Coronary artery (tissue), 2 donors: ENCODE results near the gene XPNPEP2.

Source experiments
- DNase-seq: peaks from one replicate; pipeline ENCODE4 v3.0.0-alpha.2; 2017; ENCODE audit warnings: low spot score
- H3K27ac ChIP-seq, 2 donors: fragments of 200-600 bp; sonication (generic); one replicate each; pipeline ENCODE4 v1.5.1; 2016 to 2019
- H3K4me3 ChIP-seq: fragments of 200-600 bp; sonication (generic); 2 replicates; pipeline ENCODE4 v1.5.1; 2016; ENCODE audit warnings: mild to moderate bottlenecking, moderate library complexity
- CTCF ChIP-seq: fragments of 200-600 bp; sonication (generic); IDR thresholded peaks from one replicate; pipeline ENCODE4 v1.5.1; 2019; ENCODE audit warnings: antibody characterized with exemption

The XPNPEP2 gene

DNA sequence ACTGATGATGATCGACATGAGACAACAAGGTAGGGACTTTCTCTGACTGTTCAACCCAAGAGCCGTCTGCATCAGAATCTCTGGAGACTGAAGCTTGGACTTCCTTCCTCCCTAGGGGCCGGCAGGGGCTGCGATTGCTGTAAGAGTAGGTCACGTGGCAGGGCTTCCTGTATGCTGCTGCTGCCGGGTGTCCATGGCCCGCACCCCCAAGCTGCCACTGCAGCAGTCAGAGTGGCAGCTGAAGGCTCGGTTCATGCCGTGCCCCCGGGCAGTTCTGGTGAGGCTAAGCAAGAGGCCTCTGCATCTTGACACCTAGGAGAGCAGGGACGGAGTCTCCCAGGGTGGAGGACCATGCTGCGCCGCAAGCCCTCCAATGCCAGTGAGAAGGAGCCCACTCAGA is 41.0 kb downstream of the XPNPEP2 start, which contains the start of gene SASH3:
Gene SASH3, plus strand, starts transcription at position 203 of the 400 bp plus-strand sequence. Its CDS starts 149 bp downstream, at position 352.
- peak within 1 kb of the TSS; percentile 42 for H3K4me3 ChIP-seq
- H3K27ac ChIP-seq: peak within 1 kb of the TSS in 1 of 2 donors; percentile 49
- DNase-seq: no peak
- no peak for TF ChIP-seq CTCF

DNA sequence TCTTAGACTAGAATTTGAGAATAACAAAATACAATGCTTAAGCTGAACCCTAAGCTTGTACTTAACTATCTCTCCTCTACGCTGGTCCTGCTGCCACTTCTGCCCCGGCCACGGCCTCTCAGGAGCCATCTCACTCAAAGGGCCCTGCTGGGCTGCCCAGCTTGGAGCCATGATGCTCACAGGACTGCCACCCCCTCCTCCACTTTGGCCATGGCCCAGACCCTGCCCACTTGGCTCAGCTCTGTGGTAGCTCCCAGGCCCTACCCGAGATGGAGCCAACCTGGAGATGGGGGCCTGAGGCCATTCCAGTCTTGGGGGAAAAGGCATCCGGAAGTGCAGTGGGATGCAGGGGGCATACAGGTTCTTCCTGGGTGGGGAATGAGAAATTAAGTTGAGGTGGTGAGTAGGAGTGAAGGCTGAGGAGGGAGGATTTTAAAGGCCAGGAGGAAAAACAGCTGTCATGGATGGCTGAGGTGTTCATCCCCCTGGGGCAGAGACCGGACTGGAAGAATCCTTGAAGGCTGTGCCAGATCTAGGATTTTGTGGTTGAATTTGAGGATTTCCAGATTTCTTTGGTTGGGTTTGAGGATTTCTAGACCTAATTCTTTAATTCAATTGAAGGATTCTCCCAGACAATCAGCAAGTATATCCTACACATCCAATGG is 41.8 kb downstream of the XPNPEP2 start:
- H3K4me3 ChIP-seq: peak overlapping the region; percentile 42
- no peak for DNase-seq
- TF ChIP-seq CTCF: no peak
- peak overlapping the region in 1 of 2 donors; percentile 49 for H3K27ac ChIP-seq

- DNase-seq: no peak
- no peak for TF ChIP-seq CTCF
- peak overlapping the region in 1 of 2 donors; percentile 49 for H3K27ac ChIP-seq
- peak overlapping the region; percentile 42 for H3K4me3 ChIP-seq
These were observed 42.4 kb downstream of the XPNPEP2 start for GRCh38 chrX:129781134-129781672.

- no peak overlapping the region for H3K27ac ChIP-seq
- DNase-seq: no peak
- H3K4me3 ChIP-seq: no peak overlapping the region
- no peak for TF ChIP-seq CTCF
These were observed 43.1 kb downstream of the XPNPEP2 start for GRCh38 chrX:129781680-129782495.

DNA sequence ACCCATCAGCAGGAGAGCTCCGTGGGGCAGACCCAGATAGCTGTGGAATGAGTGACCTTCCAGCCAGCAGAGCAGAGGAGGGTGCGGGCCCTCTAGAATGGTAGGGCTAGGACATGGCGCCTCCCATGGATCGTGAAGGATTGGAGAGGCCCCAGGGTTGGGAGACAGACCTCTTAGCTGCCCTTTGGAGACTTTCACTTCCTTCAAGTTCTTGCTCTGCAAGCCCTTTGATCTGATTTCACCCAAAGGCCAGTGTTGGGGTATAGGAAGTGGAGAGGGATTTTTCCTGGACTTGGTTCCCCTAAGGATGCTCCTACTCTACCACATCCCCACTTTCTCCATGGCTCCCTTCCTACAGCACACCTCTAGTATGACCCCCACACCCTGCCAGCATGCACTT is 43.9 kb downstream of the XPNPEP2 start:
- no peak for DNase-seq
- Histone ChIP-seq H3K4me3 (no peak overlapping the region), H3K27ac (no peak overlapping the region)
- no peak for TF ChIP-seq CTCF

- no peak overlapping the region for H3K27ac ChIP-seq
- peak; percentile 49 for DNase-seq
- no peak overlapping the region for H3K4me3 ChIP-seq
- TF ChIP-seq CTCF: no peak
These were observed 44.5 kb downstream of the XPNPEP2 start for GRCh38 chrX:129783291-129783713.
